SK-N-SH (cell line): ENCODE results near the gene MYLK4. TPM values are rescaled to one million over a fixed set of nuclear protein-coding genes. Genes with fewer than 3 reads are reported as not detected.

Experiments
- CTCF ChIA-PET: fragments of 300-600, 350-600 bp; formaldehyde crosslinking; extraction: SDS; loops from one replicate; lab custom pipeline; 2021; lab: Yijun Ruan, JAX
- POLR2A ChIA-PET: fragments of 350-600 bp; sonication (Branson Sonifier 250); formaldehyde crosslinking; extraction: SDS; loops from one replicate; lab custom pipeline; 2020; ENCODE audit warnings: antibody characterized with exemption, inconsistent platforms; lab: Yijun Ruan, JAX
- DNase-seq: peaks from one replicate; pipeline ENCODE4 v3.0.0; 2012
- H2AFZ ChIP-seq: fragments of 200-600 bp; sonication (generic); 2 replicates; pipeline ENCODE4 v1.8.1; 2016; ENCODE audit warnings: antibody characterized with exemption, mild to moderate bottlenecking, low read depth
- H3F3A ChIP-seq: fragments of 200-600 bp; sonication (generic); replicated peaks from 2 replicates; pipeline ENCODE3; 2016; ENCODE audit warnings: antibody characterized with exemption, mild to moderate bottlenecking; ENCODE audit not compliant: insufficient read depth
- H3K27ac ChIP-seq, 2 experiments: fragments of 200-500 bp in 1 of 2; fragments of 200-600 bp in 1 of 2; sonication (Bioruptor generic) in 1 of 2; sonication (generic), shearing (Covaris generic) in 1 of 2; 2 replicates each; pipeline versions ENCODE4 v1.5.1 to v1.6.1; 2014 to 2016; ENCODE audit warnings: low read depth in 2 of 2, inconsistent platforms in 1 of 2, low read length in 1 of 2, mild to moderate bottlenecking in 1 of 2, mixed read lengths in 1 of 2
- H3K27me3 ChIP-seq: fragments of 200-600 bp; sonication (generic), shearing (Covaris generic); 2 replicates; pipeline ENCODE4 v1.6.1; 2016; ENCODE audit warnings: mixed run types; ENCODE audit not compliant: insufficient read depth
- H3K36me3 ChIP-seq, 2 experiments: fragments of 200-500 bp in 1 of 2; fragments of 200-600 bp in 1 of 2; sonication (Bioruptor generic) in 1 of 2; sonication (generic) in 1 of 2; replicated peaks in 1 of 2; 2 replicates each; pipeline versions ENCODE3 to v1.5.1; 2014 to 2016; ENCODE audit warnings: low read length in 1 of 2, mild to moderate bottlenecking in 1 of 2; ENCODE audit not compliant: insufficient read depth in 2 of 2, control insufficient read depth in 1 of 2
- H3K4me1 ChIP-seq, 2 experiments: fragments of 200-500 bp in 1 of 2; fragments of 200-600 bp in 1 of 2; sonication (Bioruptor generic) in 1 of 2; sonication (generic), shearing (Covaris generic) in 1 of 2; 2 replicates each; pipeline versions ENCODE4 v1.5.1 to v1.6.1; 2014 to 2016; ENCODE audit warnings: low read depth in 1 of 2, low read length in 1 of 2, mixed run types in 1 of 2; ENCODE audit not compliant: insufficient read depth in 2 of 2, control insufficient read depth in 1 of 2
- H3K4me2 ChIP-seq: fragments of 200-600 bp; sonication (generic), shearing (Covaris generic); 2 replicates; pipeline ENCODE4 v1.6.1; 2017; ENCODE audit warnings: mixed run types
- H3K4me3 ChIP-seq, 2 experiments: fragments of 200-500 bp in 1 of 2; fragments of 200-600 bp in 1 of 2; sonication (Bioruptor generic) in 1 of 2; sonication (generic), shearing (Covaris generic) in 1 of 2; 2 replicates each; pipeline versions ENCODE4 v1.5.1 to v1.8.1; 2014 to 2016; ENCODE audit warnings: low read depth in 2 of 2, inconsistent platforms in 1 of 2, low read length in 1 of 2, mild to moderate bottlenecking in 1 of 2, mixed read lengths in 1 of 2, moderate library complexity in 1 of 2
- H3K79me2 ChIP-seq: fragments of 200-600 bp; sonication (generic); 2 replicates; pipeline ENCODE4 v1.8.1; 2017; ENCODE audit warnings: mild to moderate bottlenecking; ENCODE audit not compliant: insufficient read depth
- H3K9ac ChIP-seq: fragments of 200-600 bp; sonication (generic); 2 replicates; pipeline ENCODE4 v1.6.1; 2017; ENCODE audit warnings: mixed run types
- H3K9me2 ChIP-seq: fragments of 200-600 bp; sonication (generic); 2 replicates; pipeline ENCODE4 v1.6.1; 2017; ENCODE audit warnings: mixed run types
- H3K9me3 ChIP-seq: fragments of 200-600 bp; sonication (generic); 2 replicates; pipeline ENCODE4 v1.6.1; 2017; ENCODE audit warnings: mixed run types, mild to moderate bottlenecking, moderate library complexity
- H4K20me1 ChIP-seq: fragments of 200-600 bp; sonication (generic); 2 replicates; pipeline ENCODE4 v1.6.1; 2017; ENCODE audit warnings: mild to moderate bottlenecking, mixed run types; ENCODE audit not compliant: insufficient read depth
- EP300 ChIP-seq, 2 experiments: IDR thresholded peaks; 2 replicates each; pipeline versions ENCODE4 v1.4.0 to v1.6.1; 2012; ENCODE audit warnings: borderline replicate concordance in 1 of 2, low read depth in 1 of 2, low read length in 1 of 2
- EZH2phosphoT487 ChIP-seq: fragments of 200-600 bp; sonication (generic); IDR thresholded peaks from 2 replicates; pipeline ENCODE4 v1.6.1; 2017; ENCODE audit warnings: low read depth, mixed run types, mild to moderate bottlenecking, antibody characterized with exemption, moderate library complexity, borderline replicate concordance
- FOXJ3 ChIP-seq: sonication (generic); formaldehyde crosslinking; IDR thresholded peaks from 2 replicates; pipeline ENCODE4 v1.5.1; 2020; ENCODE audit warnings: mild to moderate bottlenecking, missing genetic modification reagents
- FOXM1 ChIP-seq: IDR thresholded peaks from 2 replicates; pipeline ENCODE4 v1.4.0; 2012; ENCODE audit warnings: low read depth, mild to moderate bottlenecking
- GABPA ChIP-seq: IDR thresholded peaks from 2 replicates; pipeline ENCODE4 v1.4.0; 2012; ENCODE audit warnings: low read depth, mild to moderate bottlenecking
- NFIC ChIP-seq: IDR thresholded peaks from 2 replicates; pipeline ENCODE4 v1.4.0; 2012; ENCODE audit warnings: borderline replicate concordance
- POLR2AphosphoS5 ChIP-seq: IDR thresholded peaks from 2 replicates; pipeline ENCODE4 v1.6.1; 2012; ENCODE audit warnings: low read depth, low read length
- REST ChIP-seq: IDR thresholded peaks from 2 replicates; pipeline ENCODE4 v1.6.1; 2012; ENCODE audit warnings: mild to moderate bottlenecking, low read depth, low read length, moderate library complexity
- RFX5 ChIP-seq: IDR thresholded peaks from 2 replicates; pipeline ENCODE4 v1.6.1; 2012; ENCODE audit warnings: mild to moderate bottlenecking, improper control_type of control experiment, low read length
- RXRA ChIP-seq: IDR thresholded peaks from 2 replicates; pipeline ENCODE4 v1.4.0; 2012; ENCODE audit warnings: low read depth, mild to moderate bottlenecking, borderline replicate concordance
- SIN3A ChIP-seq: IDR thresholded peaks from 2 replicates; pipeline ENCODE4 v1.6.1; 2012; ENCODE audit warnings: low read depth, mild to moderate bottlenecking, low read length, moderate library complexity, borderline replicate concordance
- TCF12 ChIP-seq: IDR thresholded peaks from 2 replicates; pipeline ENCODE4 v1.4.0; 2012
- TEAD4 ChIP-seq: IDR thresholded peaks from 2 replicates; pipeline ENCODE4 v1.4.0; 2012; ENCODE audit warnings: mild to moderate bottlenecking, borderline replicate concordance; ENCODE audit not compliant: insufficient read depth
- ZBTB33 ChIP-seq: IDR thresholded peaks from 2 replicates; pipeline ENCODE4 v1.4.0; 2012; ENCODE audit warnings: low read depth, borderline replicate concordance
- WGBS: methylation state at CpG from one replicate; pipeline ENCODE4 v1.1.6; 2017; ENCODE audit warnings: low lambda C conversion rate; 5-methylcytosine and 5-hydroxymethylcytosine counted together
- polyA plus RNA-seq, 3 experiments: library from polyadenylated mRNA; depleted of rRNA; stranded (reverse); fragments of >200 nt; gene quantifications; 2 replicates each; pipeline ENCODE4 v1.2.3, GENCODE V29; 2012
- TF ChIP-seq, protein P1 (sequence below): IDR thresholded peaks from 2 replicates; pipeline ENCODE4 v1.4.0; 2012; ENCODE audit warnings: low read depth
- TF ChIP-seq, protein P2 (sequence below): fragments of 150-350 bp; IDR thresholded peaks from 2 replicates; pipeline ENCODE4 v1.6.1; 2016; ENCODE audit warnings: mild to moderate bottlenecking, low read depth, low read length
- TF ChIP-seq, protein P3 (sequence below): IDR thresholded peaks from 2 replicates; pipeline ENCODE4 v1.4.0; 2012; ENCODE audit warnings: low read depth, borderline replicate concordance

MYLK4 gene
- polyA plus RNA-seq, 1 of the 3 experiments (the other 2 are of a cell fraction) = 0.16 TPM

DNA sequence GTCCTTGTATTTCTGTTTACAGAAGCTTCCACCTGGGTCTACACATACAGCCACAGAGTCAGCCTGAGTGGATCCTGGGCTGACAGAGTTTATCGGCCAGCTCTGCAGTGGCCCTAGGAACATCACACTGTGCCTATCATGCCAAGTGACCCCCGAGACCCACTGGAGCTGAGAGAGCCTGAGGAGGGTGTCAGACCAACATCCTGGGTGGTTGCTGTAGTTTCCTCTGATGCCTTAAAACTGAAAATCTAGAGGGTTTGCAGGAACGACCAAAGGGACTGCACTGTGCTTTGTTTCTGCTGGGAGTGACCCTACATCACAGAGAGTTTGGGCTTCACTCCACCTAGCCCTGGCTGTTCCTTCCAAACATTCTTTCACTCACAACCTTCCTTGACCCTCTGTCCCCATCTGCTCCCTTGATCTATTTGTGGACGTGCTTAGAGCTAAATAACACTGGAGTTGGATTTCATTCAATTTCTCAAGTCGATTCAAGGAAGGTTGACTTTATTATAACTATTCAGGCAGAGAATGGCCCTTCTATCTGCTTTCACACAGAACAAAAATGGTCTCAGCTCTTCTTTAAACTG, 18.1 kb downstream of the MYLK4 start:
- Histone ChIP-seq H3K4me2 (no peak overlapping the region), H3K27ac (no peak overlapping the region), H3K9me2 (no peaks in the 10 kb centered on the region), H4K20me1 (no peaks in the 10 kb centered on the region), H3K79me2 (no peaks in the 10 kb centered on the region), H3K4me3 (no peak overlapping the region), H2AFZ (no peak overlapping the region), H3F3A (no peaks in the 10 kb centered on the region), H3K27me3 (no peaks in the 10 kb centered on the region), H3K9me3 (no peaks in the 10 kb centered on the region), H3K36me3 (no peaks in the 10 kb centered on the region), H3K9ac (no peak overlapping the region), H3K4me1 (no peaks in the 10 kb centered on the region)
- ChIA-PET POLR2A (no interaction called here), CTCF (interaction anchor here (0.9 to 11.1 kb wide), 4 partner anchors 17 to 109 kb away, joined by 3 to 176 read pairs (median 4); partner anchors contain the start of genes MYLK4, SERPINB1 and WRNIP1)
- TF ChIP-seq, protein P1, sequence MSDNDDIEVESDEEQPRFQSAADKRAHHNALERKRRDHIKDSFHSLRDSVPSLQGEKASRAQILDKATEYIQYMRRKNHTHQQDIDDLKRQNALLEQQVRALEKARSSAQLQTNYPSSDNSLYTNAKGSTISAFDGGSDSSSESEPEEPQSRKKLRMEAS = no peak
- TF ChIP-seq TEAD4 (no peak), ZBTB33 (no peak), SIN3A (no peak), GABPA (no peak), TCF12 (no peak), RFX5 (no peak), EP300 (IDR thresholded peaks at IDR 0.05; ENCODE audit: borderline replicate concordance in 1 of 2, low read depth in 1 of 2, low read length in 1 of 2) (no peak), FOXJ3 (CRISPR knock-in tag) (no peak), EZH2phosphoT487 (no peak), POLR2AphosphoS5 (no peak), RXRA (no peak), REST (no peak), NFIC (no peak), FOXM1 (no peak)
- TF ChIP-seq, protein P2, sequence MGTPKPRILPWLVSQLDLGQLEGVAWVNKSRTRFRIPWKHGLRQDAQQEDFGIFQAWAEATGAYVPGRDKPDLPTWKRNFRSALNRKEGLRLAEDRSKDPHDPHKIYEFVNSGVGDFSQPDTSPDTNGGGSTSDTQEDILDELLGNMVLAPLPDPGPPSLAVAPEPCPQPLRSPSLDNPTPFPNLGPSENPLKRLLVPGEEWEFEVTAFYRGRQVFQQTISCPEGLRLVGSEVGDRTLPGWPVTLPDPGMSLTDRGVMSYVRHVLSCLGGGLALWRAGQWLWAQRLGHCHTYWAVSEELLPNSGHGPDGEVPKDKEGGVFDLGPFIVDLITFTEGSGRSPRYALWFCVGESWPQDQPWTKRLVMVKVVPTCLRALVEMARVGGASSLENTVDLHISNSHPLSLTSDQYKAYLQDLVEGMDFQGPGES = no peak
- TF ChIP-seq, protein P3, sequence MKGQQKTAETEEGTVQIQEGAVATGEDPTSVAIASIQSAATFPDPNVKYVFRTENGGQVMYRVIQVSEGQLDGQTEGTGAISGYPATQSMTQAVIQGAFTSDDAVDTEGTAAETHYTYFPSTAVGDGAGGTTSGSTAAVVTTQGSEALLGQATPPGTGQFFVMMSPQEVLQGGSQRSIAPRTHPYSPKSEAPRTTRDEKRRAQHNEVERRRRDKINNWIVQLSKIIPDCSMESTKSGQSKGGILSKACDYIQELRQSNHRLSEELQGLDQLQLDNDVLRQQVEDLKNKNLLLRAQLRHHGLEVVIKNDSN = no peak
- DNase-seq = no peak
- 47% methylated on average over 4 of the region's 5 CpGs for WGBS
